CD4-positive, alpha-beta T cell (primary cell): Measurements from ENCODE around the gene GAD2. TPM values are rescaled to one million over a fixed set of nuclear protein-coding genes. Genes with fewer than 3 reads are reported as not detected.

Source experiments
- ATAC-seq: fragments of 200-7000 bp; cut with Tn5 transposase; one replicate; pipeline ENCODE4 v1.10.0; 2022; ENCODE audit warnings: mild to moderate bottlenecking; ENCODE audit not compliant: poor library complexity
- CTCF ChIA-PET: fragments of 350-600 bp; sonication (Branson Sonifier 250); formaldehyde crosslinking; loops from one replicate; lab custom pipeline; 2021; ENCODE audit warnings: antibody characterized with exemption, inconsistent platforms; lab: Charles Lee
- POLR2A ChIA-PET: fragments of 350-600 bp; sonication (Branson Sonifier 250); formaldehyde crosslinking; loops from one replicate; lab custom pipeline; 2021; ENCODE audit warnings: antibody characterized with exemption, inconsistent platforms; lab: Charles Lee
- DNase-seq, 14 experiments: peaks; one replicate each; pipeline ENCODE4 v3.0.0-alpha.2; 2013 to 2020; ENCODE audit warnings: mixed read lengths in 2 of 14
- H3K27ac ChIP-seq, 2 donors: one replicate each; pipeline versions ENCODE4 v1.5.1 to v1.7.0; 2013; ENCODE audit warnings: low read length in 2 of 2, low read depth in 1 of 2, mild to moderate bottlenecking in 1 of 2
- H3K27me3 ChIP-seq, 2 experiments: 1 replicate in 1 of 2; 2 replicates in 1 of 2; pipeline versions ENCODE4 v1.6.1 to v1.7.0; 2013; ENCODE audit warnings: low read length in 2 of 2, control low read depth in 1 of 2, mild to moderate bottlenecking in 1 of 2, moderate library complexity in 1 of 2; ENCODE audit not compliant: insufficient read depth in 2 of 2, control insufficient read depth in 1 of 2
- H3K36me3 ChIP-seq: one replicate; pipeline ENCODE4 v1.6.1; 2013; ENCODE audit warnings: low read length, control low read depth; ENCODE audit not compliant: insufficient read depth
- H3K4me1 ChIP-seq: one replicate; pipeline ENCODE4 v1.6.1; 2013; ENCODE audit warnings: low read length, control low read depth; ENCODE audit not compliant: insufficient read depth
- H3K4me3 ChIP-seq: one replicate; pipeline ENCODE4 v1.5.1; 2013; ENCODE audit warnings: mild to moderate bottlenecking, low read length, moderate library complexity
- H3K9me3 ChIP-seq, 2 experiments: 1 replicate in 1 of 2; 2 replicates in 1 of 2; pipeline versions ENCODE4 v1.6.1 to v1.7.0; 2013; ENCODE audit warnings: low read length in 2 of 2, mild to moderate bottlenecking in 2 of 2, control low read depth in 1 of 2, moderate library complexity in 1 of 2; ENCODE audit not compliant: control insufficient read depth in 1 of 2, insufficient read depth in 1 of 2
- H3K27ac Mint-ChIP-seq: one replicate; pipeline ENCODE4 v1.8.0; 2020; ENCODE audit warnings: mixed read lengths
- H3K27me3 Mint-ChIP-seq: one replicate; pipeline ENCODE4 v1.8.0; 2021; ENCODE audit warnings: mixed read lengths
- H3K36me3 Mint-ChIP-seq: one replicate; pipeline ENCODE4 v1.8.0; 2021; ENCODE audit warnings: low read depth, mixed read lengths
- H3K4me1 Mint-ChIP-seq: one replicate; pipeline ENCODE4 v1.8.0; 2021; ENCODE audit warnings: low read depth, mixed read lengths
- H3K4me3 Mint-ChIP-seq: one replicate; pipeline ENCODE4 v1.8.0; 2020; ENCODE audit warnings: mild to moderate bottlenecking, mixed read lengths
- H3K9me3 Mint-ChIP-seq: one replicate; pipeline ENCODE4 v1.8.0; 2020; ENCODE audit warnings: mixed read lengths
- CTCF ChIP-seq: fragments of 200-600 bp; IDR thresholded peaks from one replicate; pipeline ENCODE4 v1.8.0; 2022; ENCODE audit warnings: antibody characterized with exemption, mild to moderate bottlenecking
- intact Hi-C, 2 experiments: fragments of 100-400 bp; cut with DNase I in 1 of 2; cut with micrococcal nuclease in 1 of 2; formaldehyde crosslinking; loops; one replicate each; pipeline versions ENCODE4 v1.15.1 to v1.9.0; 2023 to 2025; cut with DNase I, micrococcal nuclease
- total RNA-seq, 174 experiments: library from RNA in 2 of 174; stranded (reverse) in 2 of 174; gene quantifications; one replicate each; pipeline ENCODE4 v1.2.3 and lab custom pipeline; 2021 to 2026

GAD2 gene
- total RNA-seq, 2 experiments from 2014 or later, result not detected

GRCh38 chr10:26242706-26243350 lies 26.3 kb downstream of the GAD2 start:
- H3K36me3 Mint-ChIP-seq, result no peaks in the 10 kb centered on the region
- ChIA-PET POLR2A (no interaction called here), CTCF (no interaction called here)
- peaks cover 53% of the 10 kb centered on the region for H3K27me3 Mint-ChIP-seq
- Histone ChIP-seq H3K4me1 (no peaks in the 10 kb centered on the region), H3K27me3 (peaks cover 0 to 3% of the 10 kb centered on the region in 2 experiments), H3K9me3 (no peaks in the 10 kb centered on the region), H3K27ac (no peak overlapping the region), H3K4me3 (no peak overlapping the region), H3K36me3 (no peaks in the 10 kb centered on the region)
- intact Hi-C loops, result no loop called here
- H3K4me3 Mint-ChIP-seq, result no peak overlapping the region
- H3K4me1 Mint-ChIP-seq, result no peaks in the 10 kb centered on the region
- DNase-seq, result no peak
- H3K9me3 Mint-ChIP-seq, result no peaks in the 10 kb centered on the region
- no peak overlapping the region for H3K27ac Mint-ChIP-seq
- no peak for TF ChIP-seq CTCF
- ATAC-seq, result no peak

- no peak for TF ChIP-seq CTCF
- intact Hi-C loops, result no loop called here
- ChIA-PET CTCF (no interaction called here), POLR2A (no interaction called here)
- Mint-ChIP-seq H3K27ac (no peak overlapping the region), H3K36me3 (no peaks in the 10 kb centered on the region), H3K9me3 (no peaks in the 10 kb centered on the region), H3K4me3 (no peak overlapping the region), H3K27me3 (peaks cover 48% of the 10 kb centered on the region), H3K4me1 (no peaks in the 10 kb centered on the region)
- ATAC-seq (no peak), DNase-seq (no peak)
- Histone ChIP-seq H3K27ac (no peak overlapping the region), H3K9me3 (no peaks in the 10 kb centered on the region), H3K4me3 (no peak overlapping the region), H3K4me1 (no peaks in the 10 kb centered on the region), H3K27me3 (peaks cover 0 to 3% of the 10 kb centered on the region in 2 experiments), H3K36me3 (no peaks in the 10 kb centered on the region)
Measured at GRCh38 chr10:26243351-26243720, 26.8 kb downstream of the GAD2 start.

GRCh38 chr10:26249681-26250080 lies 33.1 kb downstream of the GAD2 start:
- ChIA-PET POLR2A (no interaction called here), CTCF (no interaction called here)
- no peak for TF ChIP-seq CTCF
- H3K4me3 ChIP-seq, result no peak overlapping the region
- H3K36me3 ChIP-seq, result no peaks in the 10 kb centered on the region
- Mint-ChIP-seq H3K36me3 (no peaks in the 10 kb centered on the region), H3K4me1 (no peaks in the 10 kb centered on the region), H3K27ac (no peak overlapping the region), H3K27me3 (peaks cover 12% of the 10 kb centered on the region), H3K4me3 (no peak overlapping the region), H3K9me3 (no peaks in the 10 kb centered on the region)
- DNase-seq, result no peak
- no peaks in the 10 kb centered on the region for H3K9me3 ChIP-seq
- intact Hi-C loops, result no loop called here
- no peaks in the 10 kb centered on the region for H3K4me1 ChIP-seq
- no peak overlapping the region for H3K27ac ChIP-seq
- no peak for ATAC-seq
- H3K27me3 ChIP-seq, result peaks cover 0 to 5% of the 10 kb centered on the region in 2 experiments
